Ovary (tissue), 9 donors: ENCODE data around the gene PRC1. TPM values are rescaled to one million over a fixed set of nuclear protein-coding genes. Genes with fewer than 3 reads are reported as not detected.

Source experiments
- DNase-seq, 5 donors: peaks; one replicate each; pipeline ENCODE4 v3.0.0-alpha.2; 2019 to 2020
- H3K27ac ChIP-seq, 2 donors: fragments of 200-600 bp; one replicate each; pipeline versions ENCODE4 v1.5.1 to v1.8.0; 2019 to 2022
- H3K27me3 ChIP-seq: fragments of 200-600 bp; one replicate; pipeline ENCODE4 v1.8.0; 2022
- H3K36me3 ChIP-seq: fragments of 200-600 bp; sonication (generic); one replicate; pipeline ENCODE4 v1.5.1; 2019
- H3K4me1 ChIP-seq: one replicate; pipeline ENCODE4 v1.8.1; 2013; ENCODE audit warnings: mild to moderate bottlenecking, moderate library complexity; ENCODE audit not compliant: insufficient read depth
- H3K4me3 ChIP-seq: fragments of 200-600 bp; sonication (generic); one replicate; pipeline ENCODE4 v1.5.1; 2017
- H3K9me3 ChIP-seq, 2 donors: fragments of 200-600 bp in 1 of 2; sonication (generic) in 1 of 2; one replicate each; pipeline versions ENCODE4 v1.5.1 to v1.8.1; 2013 to 2019; ENCODE audit warnings: mild to moderate bottlenecking in 1 of 2, moderate library complexity in 1 of 2
- EP300 ChIP-seq: sonication (generic); formaldehyde crosslinking; IDR thresholded peaks from one replicate; pipeline ENCODE4 v1.6.1; 2017; ENCODE audit warnings: antibody characterized with exemption
- POLR2A ChIP-seq: fragments of 450-650 bp; IDR thresholded peaks from one replicate; pipeline ENCODE4 v1.6.1; 2017; ENCODE audit warnings: antibody characterized with exemption, mild to moderate bottlenecking, moderate library complexity
- WGBS, 3 donors: extraction: QIAGEN DNeasy Blood & Tissue Kit in 1 of 3; methylation state at CpG; one replicate each; pipeline versions ENCODE4 v1.1.5 to v1.1.7; 2013 to 2017; 5-methylcytosine and 5-hydroxymethylcytosine counted together
- intact Hi-C, 4 donors: fragments of 100-400 bp; cut with DNase I; formaldehyde crosslinking; loops; one replicate each; pipeline versions ENCODE4 v1.11.0 to v1.15.1; 2022 to 2023
- polyA plus RNA-seq, 2 donors: library from polyadenylated mRNA; stranded (reverse); fragments of 200-250 nt in 1 of 2; fragments of 350-450 nt in 1 of 2; fragmentation: Illumina TruSeq in 1 of 2; extraction: RNeasy Lipid Tissue Mini Kit (QIAGEN cat#74804) in 1 of 2; gene quantifications; one replicate each; pipeline ENCODE4 v1.2.3, GENCODE V29; 2013 to 2014
- total RNA-seq, 7 donors: library from RNA; depleted of rRNA in 2 of 7; stranded (reverse); fragments of >200 nt in 2 of 7; fragmentation: NEBNext Ultra II Directional in 3 of 7; extraction: Animal tissue kit (Norgen Biotek cat#: 25700) in 3 of 7; gene quantifications; one replicate each; pipeline versions ENCODE4 v1.1.0 to v1.2.4, GENCODE V29; 2016 to 2023
- TF ChIP-seq, protein P1 (sequence below), 3 donors: fragments of 450-650 bp in 2 of 3; fragments of 200-600 bp in 1 of 3; IDR thresholded peaks; one replicate each; pipeline versions ENCODE4 v1.5.1 to v1.8.0; 2016 to 2022; ENCODE audit warnings: antibody characterized with exemption in 3 of 3, mild to moderate bottlenecking in 1 of 3
- donor health status: DM: no; HTN: no; CAD: no; lungs with moderate emphysema.
- donor health status: DM: no; HTN: no; CAD: no.
- donor health status: Bipolar disorder and iron deficiency.
- donor health status: DM: yes; HTN: yes; CAD: no.
- donor health status: DM: no; HTN: no; CAD: no.
- donor health status: DM: yes; HTN: yes; CAD: no.

The PRC1 gene
- total and polyA plus RNA-seq, 9 donors = 5.7 to 13.2 (median 6.8) TPM

DNA sequence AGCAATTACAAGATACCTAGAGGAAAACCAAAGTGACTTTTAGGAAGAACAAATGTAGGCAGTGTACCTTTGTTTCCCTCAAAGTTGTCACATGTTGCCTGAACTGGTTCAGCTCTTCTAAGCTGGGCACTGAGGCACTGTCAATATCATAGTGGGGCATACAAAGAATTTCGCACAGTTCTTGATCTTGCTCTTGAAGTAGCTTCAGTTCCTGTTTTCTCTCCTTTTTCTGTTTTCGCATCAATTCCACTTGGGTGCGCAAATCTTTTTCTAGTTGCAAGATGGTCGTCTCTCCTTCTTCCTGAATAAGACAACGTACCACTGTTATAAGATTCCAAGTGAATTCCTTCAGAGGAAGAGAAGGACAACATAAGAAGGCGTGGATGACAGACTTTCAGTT lies 12.7 kb downstream of the PRC1 start:
- Histone ChIP-seq H3K27me3 (no peaks in the 10 kb centered on the region), H3K36me3 (no peaks in the 10 kb centered on the region), H3K9me3 (no peaks in the 10 kb centered on the region), H3K4me1 (no peaks in the 10 kb centered on the region), H3K4me3 (no peak overlapping the region), H3K27ac (no peak overlapping the region)
- TF ChIP-seq POLR2A = no peak
- TF ChIP-seq, protein P1, sequence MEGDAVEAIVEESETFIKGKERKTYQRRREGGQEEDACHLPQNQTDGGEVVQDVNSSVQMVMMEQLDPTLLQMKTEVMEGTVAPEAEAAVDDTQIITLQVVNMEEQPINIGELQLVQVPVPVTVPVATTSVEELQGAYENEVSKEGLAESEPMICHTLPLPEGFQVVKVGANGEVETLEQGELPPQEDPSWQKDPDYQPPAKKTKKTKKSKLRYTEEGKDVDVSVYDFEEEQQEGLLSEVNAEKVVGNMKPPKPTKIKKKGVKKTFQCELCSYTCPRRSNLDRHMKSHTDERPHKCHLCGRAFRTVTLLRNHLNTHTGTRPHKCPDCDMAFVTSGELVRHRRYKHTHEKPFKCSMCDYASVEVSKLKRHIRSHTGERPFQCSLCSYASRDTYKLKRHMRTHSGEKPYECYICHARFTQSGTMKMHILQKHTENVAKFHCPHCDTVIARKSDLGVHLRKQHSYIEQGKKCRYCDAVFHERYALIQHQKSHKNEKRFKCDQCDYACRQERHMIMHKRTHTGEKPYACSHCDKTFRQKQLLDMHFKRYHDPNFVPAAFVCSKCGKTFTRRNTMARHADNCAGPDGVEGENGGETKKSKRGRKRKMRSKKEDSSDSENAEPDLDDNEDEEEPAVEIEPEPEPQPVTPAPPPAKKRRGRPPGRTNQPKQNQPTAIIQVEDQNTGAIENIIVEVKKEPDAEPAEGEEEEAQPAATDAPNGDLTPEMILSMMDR (IDR thresholded peaks at IDR 0.05) = no peak
- no peak for TF ChIP-seq EP300
- 88 to 96% (median 91%) methylated on average over 6 of the region's 6 CpGs for WGBS, 3 donors
- no peak for DNase-seq
- intact Hi-C loops = no loop called here

DNA sequence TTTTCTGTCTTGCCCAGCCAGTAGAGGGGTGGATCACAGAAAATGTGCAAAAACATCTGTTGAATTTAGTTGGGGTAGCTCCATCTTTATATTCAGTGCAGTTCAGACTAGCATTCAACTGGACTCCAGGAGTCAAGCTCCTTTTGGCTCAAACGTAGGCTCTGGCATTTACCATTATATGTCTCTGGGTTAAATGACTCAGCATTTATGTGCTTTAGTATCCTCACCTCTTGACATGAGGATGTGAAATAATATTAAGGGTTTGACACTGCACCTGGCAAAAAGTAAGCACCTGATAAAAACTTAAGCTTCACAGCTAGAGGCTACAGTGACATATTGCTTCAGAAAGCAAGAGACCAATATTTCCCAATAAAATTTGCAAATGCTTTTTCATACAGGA lies 14.8 kb downstream of the PRC1 start:
- no peak for DNase-seq
- Histone ChIP-seq H3K27me3 (no peaks in the 10 kb centered on the region), H3K9me3 (no peaks in the 10 kb centered on the region), H3K36me3 (no peaks in the 10 kb centered on the region), H3K27ac (no peak overlapping the region), H3K4me3 (no peak overlapping the region), H3K4me1 (no peaks in the 10 kb centered on the region)
- intact Hi-C loops = no loop called here
- 44 to 78% (median 45%) methylated on average over 1 of the region's 1 CpG for WGBS, 3 donors
- TF ChIP-seq EP300 = no peak
- TF ChIP-seq, protein P1 (IDR thresholded peaks at IDR 0.05) = no peak

DNA sequence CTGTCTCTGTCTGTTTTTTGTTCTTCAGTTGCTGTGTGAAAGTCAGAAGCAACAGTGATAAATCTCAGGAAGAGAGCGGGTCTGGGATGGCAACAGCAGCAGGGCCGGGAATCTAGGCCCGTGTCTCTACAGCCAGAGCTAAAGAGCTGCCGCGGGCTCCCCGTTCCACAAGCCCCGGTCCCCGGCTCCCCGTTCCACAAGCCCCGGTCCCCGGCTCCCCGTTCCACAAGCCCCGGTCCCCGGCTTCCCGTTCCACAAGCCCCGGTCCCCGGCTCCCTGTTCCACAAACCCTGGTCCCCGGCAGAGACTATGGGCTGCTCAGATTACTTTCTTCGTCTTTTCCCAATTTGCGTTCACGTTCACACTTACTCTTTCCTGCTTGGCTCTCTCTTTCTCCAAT lies 20.1 kb downstream of the PRC1 start:
- WGBS, 3 donors = 91 to 97% (median 93%) methylated on average over 20 to 21 of the region's 21 CpGs
- Histone ChIP-seq H3K36me3 (no peaks in the 10 kb centered on the region), H3K4me1 (no peaks in the 10 kb centered on the region), H3K4me3 (no peak overlapping the region), H3K9me3 (no peaks in the 10 kb centered on the region), H3K27ac (no peak overlapping the region), H3K27me3 (no peaks in the 10 kb centered on the region)
- TF ChIP-seq POLR2A (no peak), EP300 (no peak)
- TF ChIP-seq, protein P1 (IDR thresholded peaks at IDR 0.05) = no peak
- no peak for DNase-seq
- intact Hi-C loops = no loop called here

DNA sequence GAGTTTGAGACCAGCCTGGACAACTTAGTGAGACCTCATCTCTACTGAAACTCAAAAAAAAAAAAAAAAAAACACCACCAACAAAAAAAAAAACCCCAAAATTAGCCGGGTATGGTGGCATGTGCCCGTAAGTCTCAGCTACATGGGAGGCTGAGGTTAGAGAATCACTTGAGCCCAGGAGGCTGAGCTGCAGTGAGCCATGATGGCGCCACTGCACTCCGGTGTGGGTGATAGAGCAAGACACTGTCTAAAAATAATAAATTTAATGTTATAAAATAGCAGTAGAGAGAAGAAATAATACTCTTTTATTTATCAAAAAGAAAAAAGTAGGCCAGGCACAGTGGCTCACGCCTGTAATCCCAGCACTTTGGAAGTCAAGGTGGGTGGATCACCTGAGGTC lies 22.2 kb downstream of the PRC1 start:
- DNase-seq = no peak
- H3K27ac ChIP-seq = no peak overlapping the region
- no peaks in the 10 kb centered on the region for H3K27me3 ChIP-seq
- H3K36me3 ChIP-seq = no peaks in the 10 kb centered on the region
- no peak overlapping the region for H3K4me3 ChIP-seq
- intact Hi-C loops = no loop called here
- no peaks in the 10 kb centered on the region for H3K9me3 ChIP-seq
- 83 to 97% (median 87%) methylated on average over 5 of the region's 5 CpGs for WGBS, 3 donors
- H3K4me1 ChIP-seq = no peaks in the 10 kb centered on the region
- TF ChIP-seq, protein P1 (IDR thresholded peaks at IDR 0.05) = no peak
- no peak for TF ChIP-seq POLR2A
- no peak for TF ChIP-seq EP300

DNA sequence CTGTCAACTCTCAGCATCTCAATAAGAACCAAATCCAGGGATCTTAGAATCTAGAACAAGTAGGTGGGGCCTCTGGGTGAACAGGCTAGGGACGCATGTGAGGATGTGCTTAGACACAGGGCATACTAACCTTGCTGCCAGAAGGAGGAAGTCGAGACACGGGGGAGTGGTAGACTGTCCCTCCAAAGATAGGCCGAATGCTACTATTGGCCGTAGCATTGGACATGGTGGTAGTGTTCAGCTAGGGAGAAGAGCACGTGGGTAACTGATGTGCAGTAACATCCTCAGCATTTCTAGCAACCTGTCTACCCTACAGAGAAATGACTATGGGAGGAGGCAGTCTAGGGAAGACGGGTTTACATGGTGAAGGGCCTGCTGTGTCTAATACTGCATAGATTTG lies 24.1 kb downstream of the PRC1 start:
- Histone ChIP-seq H3K4me1 (no peaks in the 10 kb centered on the region), H3K27me3 (no peaks in the 10 kb centered on the region), H3K9me3 (no peaks in the 10 kb centered on the region), H3K27ac (no peak overlapping the region), H3K36me3 (no peaks in the 10 kb centered on the region), H3K4me3 (no peak overlapping the region)
- no peak for DNase-seq
- 84 to 91% (median 87%) methylated on average over 7 of the region's 7 CpGs for WGBS, 3 donors
- TF ChIP-seq, protein P1 (IDR thresholded peaks at IDR 0.05) = no peak
- no peak for TF ChIP-seq EP300
- TF ChIP-seq POLR2A = no peak
- intact Hi-C loops = no loop called here
